ENCODE data around the gene RALGDS. TPM values are rescaled to one million over a fixed set of nuclear protein-coding genes. Genes with fewer than 3 reads are reported as not detected.

RALGDS gene
- total and polyA plus RNA-seq, 11 donors: 17.8 to 70.1 (median 25.8) TPM

DNA sequence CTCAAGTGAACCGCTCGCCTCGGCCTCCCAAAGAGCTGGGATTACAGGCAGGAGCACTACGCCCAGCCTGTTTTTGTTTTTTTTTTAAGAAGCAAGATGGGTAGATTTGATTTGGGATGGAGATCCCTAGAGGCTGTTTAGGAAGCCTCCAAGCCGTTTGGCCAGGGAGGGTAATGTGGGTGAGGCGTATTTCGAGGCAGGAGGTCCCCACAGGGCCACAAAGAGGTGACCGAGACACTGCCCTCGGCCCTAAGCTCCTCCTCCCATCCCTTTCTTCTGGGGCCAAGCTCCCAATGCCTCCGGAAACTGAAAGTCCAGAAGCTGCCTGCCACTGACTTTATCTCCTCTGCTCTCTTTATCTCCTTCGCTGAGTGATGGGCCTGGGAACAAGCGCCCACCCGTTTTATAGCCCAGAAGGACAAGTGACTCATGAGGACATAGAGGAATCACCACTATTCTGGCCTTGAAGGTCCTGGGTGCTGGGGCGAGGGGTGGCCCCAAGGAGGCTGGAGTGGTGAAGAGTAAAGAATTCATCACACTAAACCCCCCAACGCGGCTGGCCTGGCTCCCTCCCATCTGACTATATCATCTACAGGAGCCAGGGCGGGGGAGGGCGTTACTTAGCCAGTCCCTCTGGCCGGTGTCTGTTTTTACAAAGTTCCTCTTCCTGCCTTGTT is 2.0 kb upstream of the RALGDS start:
- TF ChIP-seq POLR2A (IDR thresholded peaks at IDR 0.05): peak in 1 of 2 donors; percentile 19
- TF ChIP-seq, protein P1, sequence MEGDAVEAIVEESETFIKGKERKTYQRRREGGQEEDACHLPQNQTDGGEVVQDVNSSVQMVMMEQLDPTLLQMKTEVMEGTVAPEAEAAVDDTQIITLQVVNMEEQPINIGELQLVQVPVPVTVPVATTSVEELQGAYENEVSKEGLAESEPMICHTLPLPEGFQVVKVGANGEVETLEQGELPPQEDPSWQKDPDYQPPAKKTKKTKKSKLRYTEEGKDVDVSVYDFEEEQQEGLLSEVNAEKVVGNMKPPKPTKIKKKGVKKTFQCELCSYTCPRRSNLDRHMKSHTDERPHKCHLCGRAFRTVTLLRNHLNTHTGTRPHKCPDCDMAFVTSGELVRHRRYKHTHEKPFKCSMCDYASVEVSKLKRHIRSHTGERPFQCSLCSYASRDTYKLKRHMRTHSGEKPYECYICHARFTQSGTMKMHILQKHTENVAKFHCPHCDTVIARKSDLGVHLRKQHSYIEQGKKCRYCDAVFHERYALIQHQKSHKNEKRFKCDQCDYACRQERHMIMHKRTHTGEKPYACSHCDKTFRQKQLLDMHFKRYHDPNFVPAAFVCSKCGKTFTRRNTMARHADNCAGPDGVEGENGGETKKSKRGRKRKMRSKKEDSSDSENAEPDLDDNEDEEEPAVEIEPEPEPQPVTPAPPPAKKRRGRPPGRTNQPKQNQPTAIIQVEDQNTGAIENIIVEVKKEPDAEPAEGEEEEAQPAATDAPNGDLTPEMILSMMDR (IDR thresholded peaks at IDR 0.05): no peak
- 32 to 33% (median 32%) methylated on average over 19 of the region's 19 CpGs for WGBS, 4 donors
- ATAC-seq (no peak), DNase-seq (peak in 1 of 5 donors; percentile 64)
- H3K4me3 ChIP-seq: no peak overlapping the region
- peak overlapping the region in 11 of 12 donors; percentile 34 to 95 (median 81) for H3K27ac ChIP-seq
- no peaks in the 10 kb centered on the region for H3K36me3 ChIP-seq
- intact Hi-C loops (cut with DNase I): no loop called here
- H3K27me3 ChIP-seq: no peaks in the 10 kb centered on the region
- H3K9me3 ChIP-seq: no peaks in the 10 kb centered on the region
- peaks cover 17 to 88% (median 70%) of the 10 kb centered on the region in 12 donors for H3K4me1 ChIP-seq

DNA sequence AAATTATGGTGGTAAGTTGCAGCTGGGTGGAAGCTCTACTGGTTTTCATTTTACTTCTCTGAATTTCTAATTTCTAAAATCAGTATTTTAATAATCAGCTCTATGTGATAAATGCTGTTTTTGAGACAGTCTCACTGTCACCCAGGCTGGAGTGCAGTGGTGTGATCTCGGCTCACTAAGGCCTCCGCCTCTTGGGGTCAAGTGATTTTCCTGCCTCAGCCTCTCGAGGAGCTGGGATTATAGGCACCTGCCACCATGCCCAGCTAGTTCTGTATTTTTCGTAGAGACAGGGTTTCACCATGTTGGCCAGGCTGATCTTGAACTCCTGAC is 1.5 kb upstream of the RALGDS start:
- H3K4me1 ChIP-seq: peaks cover 17 to 88% (median 71%) of the 10 kb centered on the region in 12 donors
- intact Hi-C loops (cut with DNase I): no loop called here
- H3K36me3 ChIP-seq: no peaks in the 10 kb centered on the region
- peak overlapping the region in 11 of 12 donors; percentile 34 to 95 (median 81) for H3K27ac ChIP-seq
- H3K4me3 ChIP-seq: no peak overlapping the region
- WGBS, 4 donors: 71 to 77% (median 72%) methylated on average over 4 of the region's 4 CpGs
- H3K27me3 ChIP-seq: no peaks in the 10 kb centered on the region
- TF ChIP-seq, protein P1 (IDR thresholded peaks at IDR 0.05): no peak
- no peak for TF ChIP-seq POLR2A (IDR thresholded peaks at IDR 0.05)
- ATAC-seq: no peak
- H3K9me3 ChIP-seq: no peaks in the 10 kb centered on the region
- DNase-seq: no peak

DNA sequence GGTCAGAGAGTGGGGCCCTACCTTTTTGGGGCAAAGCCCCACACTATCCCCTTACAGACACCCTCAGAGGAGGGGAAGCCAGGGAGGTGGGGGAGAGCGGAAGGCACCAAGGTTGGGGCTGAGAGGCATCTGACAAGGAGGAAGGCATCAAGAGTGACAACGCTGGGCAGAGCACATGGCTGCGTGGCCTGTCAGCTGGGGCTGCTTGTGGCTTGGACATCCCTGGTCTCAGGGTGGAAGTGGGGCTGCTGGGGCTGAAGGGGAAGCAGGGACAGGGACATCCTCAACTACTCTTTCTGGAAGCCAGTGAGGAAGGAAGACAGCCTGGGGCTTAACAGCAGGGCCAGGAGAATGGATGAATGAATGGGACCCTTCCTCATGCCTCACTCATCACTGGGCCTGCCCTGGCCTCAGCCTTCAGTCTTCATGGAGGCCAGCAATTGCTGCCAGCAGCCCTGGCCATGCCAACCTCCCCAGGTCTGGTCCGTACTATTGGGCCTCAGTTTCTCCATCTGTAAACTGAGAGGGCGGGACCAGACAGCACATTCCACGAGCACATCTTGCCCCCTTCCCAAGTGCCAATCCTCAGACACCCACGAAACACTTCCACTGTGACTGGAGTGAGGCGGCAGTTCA is 993 bp upstream of the RALGDS start:
- no peaks in the 10 kb centered on the region for H3K36me3 ChIP-seq
- peak overlapping the region in 11 of 12 donors; percentile 54 to 95 (median 84) for H3K27ac ChIP-seq
- H3K4me3 ChIP-seq: peak overlapping the region in 1 of 12 donors; percentile 26
- DNase-seq (peak in 1 of 5 donors; percentile 61), ATAC-seq (peak in 2 of 4 donors; percentile 0 to 1)
- intact Hi-C loops (cut with DNase I): no loop called here
- 88 to 95% (median 90%) methylated on average over 8 of the region's 8 CpGs for WGBS, 4 donors
- no peaks in the 10 kb centered on the region for H3K27me3 ChIP-seq
- TF ChIP-seq, protein P1 (IDR thresholded peaks at IDR 0.05): no peak
- no peak for TF ChIP-seq POLR2A (IDR thresholded peaks at IDR 0.05)
- peaks cover 11 to 88% (median 71%) of the 10 kb centered on the region in 12 donors for H3K4me1 ChIP-seq
- H3K9me3 ChIP-seq: no peaks in the 10 kb centered on the region

DNA sequence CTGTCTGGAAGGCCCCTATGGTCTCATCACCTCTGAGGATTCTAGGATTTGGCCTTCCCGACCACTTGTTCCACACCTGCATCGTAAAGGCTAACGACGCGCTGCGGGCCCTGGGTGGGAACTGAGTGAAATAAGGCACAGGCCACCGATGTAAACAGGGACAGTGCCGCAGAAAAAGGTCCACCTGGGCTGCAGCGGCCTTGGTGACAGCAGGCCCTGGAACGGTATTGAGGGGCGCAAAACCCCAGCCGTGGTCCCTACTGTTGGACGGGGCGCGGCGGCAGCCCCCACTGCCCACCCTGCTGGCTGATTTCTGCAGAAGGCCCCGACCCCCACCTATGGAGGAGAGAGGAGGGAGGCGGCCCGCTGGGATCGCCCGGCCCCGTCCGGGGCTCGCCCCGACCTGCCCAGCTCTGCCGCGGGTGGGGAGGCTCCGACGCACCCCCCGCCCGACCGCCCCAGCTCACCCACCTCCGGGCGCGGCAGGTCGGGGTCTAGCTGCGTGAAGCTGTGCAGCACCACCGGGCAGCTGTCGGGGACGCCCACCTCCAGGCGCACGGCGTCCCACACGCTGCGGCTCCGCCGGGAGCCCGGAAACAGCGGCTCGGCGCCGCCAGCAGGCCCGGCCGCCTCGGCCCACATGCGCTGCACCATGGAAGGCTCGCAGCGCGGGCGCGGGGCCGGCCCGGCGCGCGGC is 391 bp downstream of the RALGDS start:
- Histone ChIP-seq H3K4me1 (peaks cover 11 to 88% (median 71%) of the 10 kb centered on the region in 12 donors), H3K4me3 (peak overlapping the region; percentile 55 to 99 (median 86)), H3K9me3 (no peaks in the 10 kb centered on the region), H3K27me3 (no peaks in the 10 kb centered on the region), H3K27ac (peak overlapping the region; percentile 47 to 97 (median 90)), H3K36me3 (peaks cover 0 to 7% (median 0%) of the 10 kb centered on the region in 9 donors)
- TF ChIP-seq, protein P1 (IDR thresholded peaks at IDR 0.05): no peak
- TF ChIP-seq POLR2A (IDR thresholded peaks at IDR 0.05): no peak
- ATAC-seq: peak in 2 of 4 donors; percentile 1 to 2
- no peak for DNase-seq
- 0 to 1% (median 0%) methylated on average over 21 to 66 of the region's 66 CpGs for WGBS, 4 donors
- intact Hi-C loops (cut with DNase I): no loop called here
